ACHN (cell line): Measurements from ENCODE around the gene RRP1B.
"Not testable (repeated sequence)": the region's sequence is repeated elsewhere in the genome, so short reads cannot be mapped to it uniquely, and the experiment has no call there.

Experiments
- DNase-seq: peaks from one replicate; pipeline ENCODE4 v3.0.0-alpha.2; 2015
- in situ Hi-C: cut with HindIII; loops from 2 replicates; pipeline ENCODE4 v1.10.0; 2017; ENCODE audit warnings: low sequenced_read_pairs, low pct_ligation_motif_present, low pct_unique_long_range_greater_than_20kb

RRP1B gene

GRCh38 chr21:43662286-43662685 lies 2.9 kb downstream of the RRP1B start:
- no peak for DNase-seq
- in situ Hi-C loops, result no loop called here

GRCh38 chr21:43663033-43663432 lies 3.7 kb downstream of the RRP1B start:
- DNase-seq, result no peak
- in situ Hi-C loops, result no loop called here

GRCh38 chr21:43664358-43664757 lies 5.0 kb downstream of the RRP1B start:
- in situ Hi-C loops, result no loop called here
- no peak for DNase-seq

GRCh38 chr21:43665879-43666278 lies 6.5 kb downstream of the RRP1B start:
- in situ Hi-C loops, result no loop called here
- no peak for DNase-seq

GRCh38 chr21:43667191-43667904 lies 8.0 kb downstream of the RRP1B start:
- in situ Hi-C loops, result no loop called here
- DNase-seq, result no peak

GRCh38 chr21:43669828-43670605 lies 10.7 kb downstream of the RRP1B start:
- DNase-seq, result no peak
- in situ Hi-C loops, result no loop called here

- in situ Hi-C loops, result no loop called here
- DNase-seq, result no peak
Measured at GRCh38 chr21:43675871-43676270, 16.5 kb downstream of the RRP1B start.

GRCh38 chr21:43676391-43676790 lies 17.0 kb downstream of the RRP1B start:
- no peak for DNase-seq
- in situ Hi-C loops, result no loop called here

GRCh38 chr21:43679951-43680350 lies 20.6 kb downstream of the RRP1B start:
- in situ Hi-C loops, result no loop called here
- no peak for DNase-seq

GRCh38 chr21:43680421-43680820 lies 21.1 kb downstream of the RRP1B start:
- DNase-seq, in situ Hi-C loops: not testable (repeated sequence)

- peak; percentile 37 for DNase-seq
- in situ Hi-C loops, result no loop called here
Measured at GRCh38 chr21:43681650-43682049, 22.3 kb downstream of the RRP1B start.

- in situ Hi-C loops, result no loop called here
- DNase-seq, result no peak
Measured at GRCh38 chr21:43684424-43684823, 25.1 kb downstream of the RRP1B start.

- DNase-seq, result no peak
- in situ Hi-C loops, result no loop called here
Measured at GRCh38 chr21:43686811-43687565, 27.6 kb downstream of the RRP1B start.

- in situ Hi-C loops, result no loop called here
- DNase-seq, result no peak
Measured at GRCh38 chr21:43687566-43688399, 28.4 kb downstream of the RRP1B start.

- in situ Hi-C loops, result no loop called here
- DNase-seq, result no peak
Measured at GRCh38 chr21:43688906-43689305, 29.5 kb downstream of the RRP1B start.

GRCh38 chr21:43689556-43690337 lies 30.4 kb downstream of the RRP1B start:
- in situ Hi-C loops, result no loop called here
- DNase-seq, result no peak

GRCh38 chr21:43690346-43690745 lies 31.0 kb downstream of the RRP1B start:
- in situ Hi-C loops, result no loop called here
- no peak for DNase-seq
